Activated CD8-positive, alpha-beta T cell treated with anti-CD3 and anti-CD28 coated beads, Interleukin-2, amount 10 ng/mL, durations not matched to agents 7 days and 5 days (primary cell): ENCODE results near the gene TMEM170A. TPM values are rescaled to one million over a fixed set of nuclear protein-coding genes. Genes with fewer than 3 reads are reported as not detected.
"Not testable (repeated sequence)": the region's sequence is repeated elsewhere in the genome, so short reads cannot be mapped to it uniquely, and the experiment has no call there.

ENCODE experiments used
- ATAC-seq: fragments of 150-1000 bp; cut with Tn5 transposase; one replicate; pipeline ENCODE4 v1.10.0; 2021; ENCODE audit warnings: moderate library complexity
- CTCF ChIA-PET: fragments of 350-600 bp; sonication (Branson Sonifier 250); formaldehyde crosslinking; loops from one replicate; lab custom pipeline; 2021; ENCODE audit warnings: antibody characterized with exemption; lab: Charles Lee
- POLR2A ChIA-PET: fragments of 350-600 bp; sonication (Branson Sonifier 250); formaldehyde crosslinking; loops from one replicate; lab custom pipeline; 2021; ENCODE audit warnings: antibody characterized with exemption; lab: Charles Lee
- DNase-seq: peaks from one replicate; pipeline ENCODE4 v3.0.0-alpha.2; 2020
- H3K27ac Mint-ChIP-seq: one replicate; pipeline ENCODE4 v1.8.0; 2021; ENCODE audit warnings: mild to moderate bottlenecking, mixed read lengths
- H3K27me3 Mint-ChIP-seq: one replicate; pipeline ENCODE4 v1.8.0; 2021; ENCODE audit warnings: low read depth, mixed read lengths
- H3K36me3 Mint-ChIP-seq: one replicate; pipeline ENCODE4 v1.8.0; 2021; ENCODE audit warnings: low read depth, mixed read lengths
- H3K4me1 Mint-ChIP-seq: one replicate; pipeline ENCODE4 v1.8.0; 2021; ENCODE audit warnings: low read depth, mixed read lengths
- H3K4me3 Mint-ChIP-seq: one replicate; pipeline ENCODE4 v1.8.0; 2021; ENCODE audit warnings: mild to moderate bottlenecking, mixed read lengths
- H3K9me3 Mint-ChIP-seq: one replicate; pipeline ENCODE4 v1.8.0; 2022; ENCODE audit warnings: mixed read lengths; ENCODE audit not compliant: insufficient read depth
- total RNA-seq, 2 experiments: library from RNA; stranded (reverse); gene quantifications; one replicate each; pipeline ENCODE4 v1.2.3, GENCODE V29; 2021

TMEM170A gene
- total RNA-seq, 2 experiments from 2014 or later: 30.2 to 31.1 TPM

DNA sequence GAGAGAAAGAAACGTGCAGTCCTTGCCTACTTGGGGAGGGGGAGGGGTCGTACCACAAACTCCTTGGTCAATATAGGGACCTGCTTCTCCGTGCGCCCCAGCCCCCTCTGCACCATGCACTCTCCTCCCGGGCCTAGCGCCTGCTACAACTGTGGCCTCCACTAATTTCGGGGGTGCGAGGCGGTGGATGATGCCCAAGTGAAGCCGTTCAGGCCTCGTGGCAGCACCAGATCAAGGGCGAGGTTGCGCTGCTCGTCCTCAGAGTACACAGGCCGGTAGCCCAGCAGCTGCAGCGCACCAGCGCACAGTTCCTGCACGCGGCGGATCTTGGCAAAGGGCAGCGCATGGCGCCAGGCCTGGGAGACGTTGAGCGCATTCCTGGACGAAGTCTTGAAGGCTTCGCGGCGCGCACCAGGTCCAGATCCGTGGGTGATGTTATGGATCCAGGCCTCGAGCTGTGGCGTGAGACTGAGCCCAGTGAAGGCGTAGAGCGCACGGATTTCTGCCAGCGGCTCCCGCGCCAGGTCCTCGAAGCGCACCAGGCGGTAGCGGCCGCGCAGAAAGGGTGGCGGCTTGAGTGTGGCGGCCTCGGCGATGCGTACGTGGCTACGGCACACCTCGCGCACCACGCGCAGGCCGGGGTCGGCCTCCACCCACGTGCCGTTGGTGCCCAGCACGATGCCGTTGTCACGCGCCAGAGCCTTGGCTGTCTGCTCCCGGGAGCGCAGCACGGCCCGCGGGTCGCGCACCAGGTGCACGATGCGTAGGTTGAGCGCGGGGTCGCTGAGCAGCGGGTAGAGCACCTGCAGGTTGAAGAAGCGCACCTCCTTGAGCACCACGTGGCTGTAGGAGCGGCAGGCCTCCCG, 14.2 kb upstream of the TMEM170A start:
- peaks cover 4% of the 10 kb centered on the region for H3K27me3 Mint-ChIP-seq
- no peak for ATAC-seq
- no peaks in the 10 kb centered on the region for H3K36me3 Mint-ChIP-seq
- POLR2A ChIA-PET: no interaction called here
- no peak overlapping the region for H3K27ac Mint-ChIP-seq
- CTCF ChIA-PET: interaction anchor here (1.0 to 1.4 kb wide), 2 partner anchors 13 to 14 kb away, joined by 3 read pairs; no protein-coding TSS in a partner anchor
- no peaks in the 10 kb centered on the region for H3K4me1 Mint-ChIP-seq
- H3K4me3 Mint-ChIP-seq: no peak overlapping the region
- H3K9me3 Mint-ChIP-seq: no peaks in the 10 kb centered on the region
- DNase-seq: no peak

DNA sequence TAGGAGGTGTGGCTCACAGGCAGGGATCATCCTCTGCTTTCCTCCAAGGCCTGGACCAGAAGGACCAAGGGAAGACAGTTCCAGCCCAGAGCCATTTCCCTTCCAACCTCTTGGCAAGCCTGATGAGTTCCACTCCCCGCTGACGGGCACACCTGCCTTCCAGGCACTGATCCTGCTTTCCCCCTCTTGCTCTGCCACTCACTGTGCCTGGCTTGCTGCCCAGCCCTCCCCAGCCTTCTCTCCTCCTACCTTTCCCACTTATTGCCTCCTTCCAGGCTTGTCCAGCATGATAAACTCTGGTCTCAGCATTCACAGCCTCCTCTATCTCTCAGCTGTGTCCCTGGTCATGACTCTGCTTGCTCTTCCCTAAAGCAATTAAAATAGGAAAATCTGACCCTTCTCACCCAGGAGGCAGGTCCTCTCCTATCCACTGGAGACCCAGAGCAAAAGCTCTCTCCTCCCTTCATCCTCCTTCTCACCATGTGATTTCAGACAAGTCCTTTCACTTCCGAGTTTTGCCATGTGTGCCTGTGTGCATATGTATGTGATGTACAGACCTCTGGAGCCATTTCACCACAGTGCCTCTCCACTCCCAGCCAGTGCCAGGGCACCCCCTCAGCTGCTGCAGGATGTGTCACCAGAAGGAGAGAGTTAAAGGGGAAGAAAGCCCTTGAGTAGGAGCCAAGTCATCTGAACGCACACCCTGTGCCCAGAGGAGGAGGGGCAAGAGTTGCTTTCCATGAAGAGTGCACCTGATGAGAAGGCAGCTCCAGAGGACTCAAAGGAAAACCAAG, 13.4 kb upstream of the TMEM170A start:
- no peaks in the 10 kb centered on the region for H3K36me3 Mint-ChIP-seq
- ChIA-PET POLR2A (no interaction called here), CTCF (interaction anchor here (1.0 to 1.4 kb wide), 2 partner anchors 13 to 14 kb away, joined by 3 read pairs; no protein-coding TSS in a partner anchor)
- H3K9me3 Mint-ChIP-seq: no peaks in the 10 kb centered on the region
- H3K27me3 Mint-ChIP-seq: peaks cover 4% of the 10 kb centered on the region
- no peak for ATAC-seq
- H3K4me1 Mint-ChIP-seq: no peaks in the 10 kb centered on the region
- no peak for DNase-seq
- H3K4me3 Mint-ChIP-seq: no peak overlapping the region
- no peak overlapping the region for H3K27ac Mint-ChIP-seq

DNA sequence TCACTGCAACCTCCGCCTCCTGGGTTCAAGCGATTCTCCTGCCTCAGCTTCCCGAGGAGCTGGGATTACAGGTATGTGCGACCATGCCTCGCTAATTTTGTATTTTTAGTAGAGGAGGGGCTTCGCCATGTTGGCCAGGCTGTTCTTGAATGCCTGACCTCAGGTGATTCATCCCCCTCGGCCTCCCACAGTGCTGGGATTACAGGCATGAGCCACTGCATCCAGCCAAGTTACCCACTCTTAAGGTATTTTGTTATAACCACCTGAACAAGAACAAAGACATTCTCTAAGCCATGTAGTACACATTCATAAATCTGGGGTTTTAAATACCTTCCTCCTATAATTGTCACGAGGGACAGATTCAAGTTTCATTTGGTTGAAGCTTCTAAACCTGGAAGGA, 12.3 kb upstream of the TMEM170A start:
- Mint-ChIP-seq H3K9me3 (no peaks in the 10 kb centered on the region), H3K27ac (no peak overlapping the region), H3K27me3 (peaks cover 4% of the 10 kb centered on the region), H3K36me3 (no peaks in the 10 kb centered on the region), H3K4me3 (no peak overlapping the region), H3K4me1 (no peaks in the 10 kb centered on the region)
- ATAC-seq (no peak), DNase-seq (no peak)
- ChIA-PET POLR2A (no interaction called here), CTCF (interaction anchor here (0.8 to 1.4 kb wide), 2 partner anchors 12 to 15 kb away, joined by 3 read pairs; no protein-coding TSS in a partner anchor)

DNA sequence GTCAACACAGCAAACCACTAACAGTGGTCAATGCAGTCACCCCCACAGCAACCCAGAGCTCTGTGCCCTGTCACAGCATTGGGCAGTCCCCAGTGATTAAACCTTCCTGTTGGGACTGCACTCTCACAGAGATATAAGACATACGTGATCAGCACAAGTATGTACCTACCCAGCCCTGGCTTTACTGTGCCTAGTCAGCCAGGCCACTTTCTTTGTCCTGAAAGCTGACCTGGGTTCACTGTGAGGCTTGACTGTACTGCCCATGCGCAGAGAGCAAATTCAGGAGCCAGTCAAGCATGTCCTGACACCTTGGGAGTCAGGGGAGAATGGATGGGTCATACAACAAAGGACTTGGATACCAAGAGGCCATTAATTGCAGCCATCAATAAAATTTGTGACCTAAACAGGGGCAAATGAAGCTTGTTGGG, 10.9 kb upstream of the TMEM170A start:
- Mint-ChIP-seq H3K27ac (no peak overlapping the region), H3K36me3 (no peaks in the 10 kb centered on the region), H3K9me3 (no peaks in the 10 kb centered on the region), H3K4me1 (no peaks in the 10 kb centered on the region), H3K27me3 (peaks cover 4% of the 10 kb centered on the region), H3K4me3 (no peak overlapping the region)
- POLR2A ChIA-PET: no interaction called here
- ATAC-seq (no peak), DNase-seq (no peak)
- CTCF ChIA-PET: interaction anchor here (0.6 to 1.5 kb wide), 3 partner anchors 10 to 288 kb away, joined by 3 to 4 read pairs (median 3); no protein-coding TSS in a partner anchor

DNA sequence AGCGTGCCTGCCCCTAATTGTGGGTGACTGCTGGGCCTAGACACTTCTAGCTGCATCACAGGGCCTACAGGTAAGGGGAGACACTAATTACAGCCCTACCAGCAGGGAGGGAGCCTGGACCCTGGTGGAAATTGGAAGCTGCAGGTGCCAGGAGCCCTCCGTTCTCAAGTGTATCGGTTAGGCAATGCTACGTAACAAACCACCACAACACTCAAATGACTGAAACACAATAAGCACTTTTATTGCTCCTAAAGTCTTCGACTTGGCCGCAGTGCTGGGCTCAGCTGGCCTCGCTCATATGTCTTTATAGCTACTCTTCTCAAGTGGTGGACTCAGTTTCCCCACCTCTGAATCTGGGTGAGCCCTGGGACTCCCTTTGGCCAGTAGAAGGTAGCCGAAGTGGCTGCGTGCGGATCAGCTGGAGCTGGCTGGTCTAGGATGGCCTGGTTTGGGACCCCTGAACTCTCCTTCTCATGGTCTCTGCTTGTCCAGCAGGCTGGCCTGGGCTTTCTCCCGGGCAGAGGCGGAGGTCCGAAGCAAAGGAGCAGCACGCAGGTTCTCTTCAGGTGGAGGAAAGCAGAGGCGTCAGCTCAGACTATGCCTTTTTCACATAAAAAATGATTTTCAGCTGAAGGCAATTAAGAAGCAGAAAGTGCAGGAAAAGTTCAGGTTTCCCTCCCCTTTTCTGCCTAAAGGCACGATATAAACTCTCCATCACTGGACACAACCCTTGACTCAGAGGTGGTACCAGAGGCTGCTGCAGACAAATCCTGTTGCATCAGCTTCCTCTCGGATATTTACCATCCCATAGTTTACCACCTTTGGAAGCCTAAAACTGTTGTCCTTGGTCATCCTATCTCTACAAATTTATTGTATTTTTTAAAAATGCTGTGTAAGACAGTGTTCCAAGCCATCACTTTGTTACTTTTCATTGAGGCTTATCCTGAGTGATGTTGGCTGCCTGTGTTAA, 8.7 kb upstream of the TMEM170A start:
- CTCF ChIA-PET: interaction anchor here (0.8 to 4.7 kb wide), 10 partner anchors 8 to 1696 kb away, joined by 3 to 24 read pairs (median 4); partner anchors contain the start of gene CHST6
- H3K27me3 Mint-ChIP-seq: peaks cover 4% of the 10 kb centered on the region
- POLR2A ChIA-PET: no interaction called here
- H3K4me1 Mint-ChIP-seq: no peaks in the 10 kb centered on the region
- H3K27ac Mint-ChIP-seq: no peak overlapping the region
- ATAC-seq: no peak
- no peak for DNase-seq
- H3K4me3 Mint-ChIP-seq: no peak overlapping the region
- no peaks in the 10 kb centered on the region for H3K9me3 Mint-ChIP-seq
- H3K36me3 Mint-ChIP-seq: no peaks in the 10 kb centered on the region

DNA sequence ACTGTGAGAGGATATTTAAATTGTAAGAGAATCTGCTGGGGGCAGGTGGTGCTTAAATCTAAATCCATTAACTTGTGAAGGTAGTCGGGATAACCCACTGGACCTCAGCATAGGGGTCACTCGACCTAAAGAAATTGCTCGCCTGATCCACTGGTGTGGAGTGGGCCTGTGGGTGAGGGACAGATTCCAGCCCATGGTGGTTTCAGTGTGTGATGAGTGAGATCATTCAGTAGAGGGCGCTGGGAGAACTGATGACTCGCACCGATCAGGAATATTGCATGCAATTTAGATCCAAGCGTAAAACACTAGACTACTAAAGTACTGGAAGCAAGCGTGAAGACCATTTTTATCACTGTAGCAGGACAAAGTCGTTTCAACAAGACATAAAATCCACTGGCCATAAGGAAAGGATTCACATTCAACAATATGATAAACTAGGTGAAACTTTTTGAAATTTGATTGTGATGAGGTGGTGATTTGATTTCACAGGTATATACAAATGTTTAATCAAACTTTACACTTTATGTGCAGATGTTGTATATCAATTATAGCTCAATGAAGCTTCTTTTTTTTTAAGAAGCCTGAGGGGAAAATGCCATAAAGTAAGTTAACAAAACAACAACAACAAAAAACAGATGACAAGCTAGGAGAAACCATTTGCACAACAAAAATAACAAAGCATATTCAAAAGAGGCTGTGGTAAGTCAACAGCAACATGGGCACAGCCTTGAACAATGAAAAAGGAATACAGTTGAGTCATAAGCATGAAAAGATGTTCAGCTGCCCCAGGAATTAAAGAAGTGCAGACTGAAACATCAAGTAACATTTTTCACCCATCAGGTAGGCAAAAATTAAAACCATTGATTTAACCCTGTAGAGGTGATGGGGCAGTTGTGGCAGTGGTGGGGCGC, 7.5 kb upstream of the TMEM170A start:
- Mint-ChIP-seq H3K4me3 (no peak overlapping the region), H3K27ac (no peak overlapping the region), H3K27me3 (no peaks in the 10 kb centered on the region), H3K4me1 (no peaks in the 10 kb centered on the region), H3K9me3 (no peaks in the 10 kb centered on the region), H3K36me3 (no peaks in the 10 kb centered on the region)
- CTCF ChIA-PET: interaction anchor here (0.7 to 4.7 kb wide), 19 partner anchors 15 to 1698 kb away, joined by 3 to 24 read pairs (median 4); partner anchors contain the start of genes CFDP1 and CHST6
- POLR2A ChIA-PET: no interaction called here
- ATAC-seq (peak; percentile 80), DNase-seq (peak; percentile 52)

DNA sequence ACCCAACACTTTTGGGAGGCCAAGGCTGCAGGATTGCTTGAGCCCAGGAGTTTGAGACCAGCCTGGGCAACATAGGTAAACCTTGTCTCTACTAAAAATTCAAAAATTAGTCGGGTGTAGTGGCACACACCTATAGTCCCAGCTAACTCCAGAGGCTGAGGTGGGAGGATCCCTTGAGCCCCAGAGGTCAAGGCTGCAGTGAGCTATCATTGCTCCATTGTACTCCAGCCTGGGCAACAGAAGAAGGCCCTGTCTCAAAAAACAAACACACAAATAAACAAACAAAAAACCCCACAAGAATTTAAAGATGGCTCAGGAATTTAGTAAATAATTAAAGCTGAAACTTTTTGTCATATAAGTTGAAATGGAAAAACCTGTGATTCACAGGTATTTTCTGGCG, 2.3 kb upstream of the TMEM170A start:
- Mint-ChIP-seq H3K9me3 (no peaks in the 10 kb centered on the region), H3K27me3 (no peaks in the 10 kb centered on the region), H3K4me1 (peaks cover 23% of the 10 kb centered on the region), H3K36me3 (peaks cover 6% of the 10 kb centered on the region), H3K4me3 (no peak overlapping the region), H3K27ac (no peak overlapping the region)
- ChIA-PET CTCF (interaction anchor here (1.1 kb wide), 1 partner anchor 84 kb away, joined by 3 read pairs; no protein-coding TSS in a partner anchor), POLR2A (no interaction called here)
- DNase-seq (no peak), ATAC-seq (no peak)

DNA sequence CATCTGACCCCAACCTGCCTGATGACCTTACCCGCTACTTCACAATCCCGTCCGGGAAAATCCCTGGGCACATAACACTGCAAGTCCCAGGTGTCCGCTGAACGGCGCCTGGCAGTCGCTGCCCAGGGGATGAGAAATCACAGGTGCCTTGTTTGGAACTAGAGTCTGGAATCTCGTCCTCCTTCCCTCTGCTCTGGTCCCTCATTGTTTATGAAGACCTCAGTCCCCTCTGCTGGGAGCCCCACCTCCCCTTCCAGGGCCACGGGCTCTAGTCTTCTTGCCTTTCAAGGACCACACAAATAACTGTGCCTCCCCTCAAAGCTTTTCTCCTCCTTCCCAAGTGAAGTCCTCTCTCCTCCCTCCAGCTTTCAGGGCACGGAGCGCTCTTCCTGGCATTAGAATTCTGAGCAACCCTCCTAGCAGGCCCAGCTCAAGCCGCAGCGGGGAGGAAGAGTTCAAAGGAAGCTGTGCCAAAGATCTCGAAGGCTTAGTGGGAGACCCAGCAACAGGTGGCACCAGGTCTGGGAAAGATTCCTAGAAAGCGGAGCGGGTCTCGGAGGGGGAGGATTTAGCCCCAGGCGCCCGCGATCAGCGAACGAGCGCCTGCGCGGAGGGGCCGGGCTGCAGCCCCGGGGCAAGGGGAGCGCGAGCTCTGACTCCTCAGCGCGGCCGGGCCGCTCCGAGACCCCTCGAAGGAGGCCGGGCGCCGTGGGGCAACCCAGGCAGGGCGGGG, 934 bp downstream of the TMEM170A start:
- CTCF ChIA-PET: interaction anchor here (0.8 to 3.4 kb wide), 23 partner anchors 19 to 300 kb away, joined by 3 to 31 read pairs (median 4); partner anchors contain the start of genes CFDP1, GABARAPL2 and TMEM231
- peak overlapping the region; percentile 96 for H3K4me3 Mint-ChIP-seq
- POLR2A ChIA-PET: interaction anchor here (0.6 to 3.0 kb wide), 11 partner anchors 14 to 230 kb away, joined by 3 to 21 read pairs (median 3); partner anchors contain the start of genes ADAT1, CFDP1, KARS1 and TERF2IP
- peaks cover 42% of the 10 kb centered on the region for H3K4me1 Mint-ChIP-seq
- H3K27me3 Mint-ChIP-seq, DNase-seq, ATAC-seq, H3K9me3 Mint-ChIP-seq: not testable (repeated sequence)
- peaks cover 20% of the 10 kb centered on the region for H3K36me3 Mint-ChIP-seq
- H3K27ac Mint-ChIP-seq: peak overlapping the region; percentile 92

DNA sequence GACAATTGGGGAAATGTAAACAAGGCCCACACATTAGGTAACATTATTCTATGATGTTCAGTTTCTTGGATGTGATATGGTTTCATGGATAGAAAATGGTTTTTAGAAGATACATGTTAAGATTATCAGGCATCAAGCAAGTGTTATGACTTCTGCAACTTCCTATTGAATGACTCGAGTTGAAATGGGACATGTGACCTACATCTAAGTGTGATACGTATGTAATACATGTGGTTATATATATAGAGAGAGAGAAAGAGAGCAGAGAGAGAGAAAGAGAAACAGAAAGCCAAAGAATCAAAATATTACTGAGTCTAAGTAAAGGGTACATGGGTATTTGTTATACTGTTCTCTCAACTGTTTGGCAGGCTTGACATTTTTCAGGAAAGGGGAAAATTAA, 1.7 kb downstream of the TMEM170A start:
- H3K4me1 Mint-ChIP-seq: peaks cover 42% of the 10 kb centered on the region
- DNase-seq (no peak), ATAC-seq (no peak)
- POLR2A ChIA-PET: interaction anchor here (1.0 kb wide), 1 partner anchor 29 kb away, joined by 4 read pairs; the partner anchor contains the start of gene CFDP1
- H3K36me3 Mint-ChIP-seq: peaks cover 27% of the 10 kb centered on the region
- H3K9me3 Mint-ChIP-seq: no peaks in the 10 kb centered on the region
- CTCF ChIA-PET: interaction anchor here (3.4 kb wide), 1 partner anchor 263 kb away, joined by 31 read pairs; no protein-coding TSS in a partner anchor
- H3K27me3 Mint-ChIP-seq: no peaks in the 10 kb centered on the region
- H3K4me3 Mint-ChIP-seq: peak overlapping the region; percentile 96
- peak overlapping the region; percentile 92 for H3K27ac Mint-ChIP-seq
